WTC11 (cell line): Measurements from ENCODE around the gene ANGPTL4. TPM values are rescaled to one million over a fixed set of nuclear protein-coding genes. Genes with fewer than 3 reads are reported as not detected.

Experiments
- ATAC-seq: fragments of 200-7000 bp; cut with Tn5 transposase; 2 replicates; pipeline ENCODE4 v1.10.0; 2021; ENCODE audit warnings: mild to moderate bottlenecking, moderate library complexity
- CTCF ChIA-PET: fragments of 300-600 bp; sonication (Branson Sonifier 250); formaldehyde crosslinking; loops from one replicate; lab custom pipeline; 2021; ENCODE audit warnings: antibody characterized with exemption; lab: Charles Lee
- POLR2A ChIA-PET: fragments of 350-600 bp; sonication (Branson Sonifier 250); formaldehyde crosslinking; loops from one replicate; lab custom pipeline; 2021; ENCODE audit warnings: antibody characterized with exemption; lab: Charles Lee
- DNase-seq: peaks from one replicate; pipeline ENCODE4 v3.0.0; 2021; ENCODE audit warnings: low spot score
- H3K27ac Mint-ChIP-seq: 2 replicates; pipeline ENCODE4 v1.8.0; 2021; ENCODE audit warnings: mixed read lengths
- H3K27me3 Mint-ChIP-seq: 2 replicates; pipeline ENCODE4 v1.8.0; 2021; ENCODE audit warnings: low read depth, mild to moderate bottlenecking, moderate library complexity, mixed read lengths
- H3K36me3 Mint-ChIP-seq: 2 replicates; pipeline ENCODE4 v1.8.0; 2021; ENCODE audit warnings: mixed read lengths
- H3K4me1 Mint-ChIP-seq: 2 replicates; pipeline ENCODE4 v1.8.0; 2022; ENCODE audit warnings: mixed read lengths
- H3K4me3 Mint-ChIP-seq: 2 replicates; pipeline ENCODE4 v1.8.0; 2021; ENCODE audit warnings: mild to moderate bottlenecking, moderate library complexity, mixed read lengths
- H3K9me3 Mint-ChIP-seq: 2 replicates; pipeline ENCODE4 v1.8.0; 2021; ENCODE audit warnings: mixed read lengths
- AR ChIP-seq: fragments of 250-450 bp; sonication (Bioruptor Pico); IDR thresholded peaks from 2 replicates; pipeline ENCODE4 v1.9.0; 2021; ENCODE audit warnings: mild to moderate bottlenecking
- ATF1 ChIP-seq: sonication (generic); formaldehyde crosslinking; IDR thresholded peaks from 2 replicates; pipeline ENCODE4 v1.8.1; 2023; ENCODE audit warnings: mild to moderate bottlenecking, moderate library complexity, missing genetic modification reagents
- CREB1 ChIP-seq: sonication (generic); formaldehyde crosslinking; IDR thresholded peaks from 2 replicates; pipeline ENCODE4 v1.8.0; 2023; ENCODE audit warnings: mild to moderate bottlenecking, missing genetic modification reagents
- E2F5 ChIP-seq: sonication (generic); formaldehyde crosslinking; IDR thresholded peaks from 2 replicates; pipeline ENCODE4 v1.8.1; 2022; ENCODE audit warnings: mild to moderate bottlenecking, moderate library complexity, missing genetic modification reagents
- ELF4 ChIP-seq: sonication (generic); formaldehyde crosslinking; IDR thresholded peaks from 2 replicates; pipeline ENCODE4 v1.8.1; 2022; ENCODE audit warnings: low read depth, mild to moderate bottlenecking, moderate library complexity, missing genetic modification reagents
- ESRRA ChIP-seq: sonication (generic); formaldehyde crosslinking; IDR thresholded peaks from 2 replicates; pipeline ENCODE4 v1.8.1; 2022; ENCODE audit warnings: mild to moderate bottlenecking, missing genetic modification reagents, borderline replicate concordance
- NR3C1 ChIP-seq: sonication (generic); formaldehyde crosslinking; conservative IDR thresholded peaks from 2 replicates; pipeline ENCODE4 v1.8.1; 2023; ENCODE audit warnings: low read depth, mild to moderate bottlenecking, missing genetic modification reagents
- PRRX2 ChIP-seq: fragments of 250-450 bp; sonication (Bioruptor Pico); IDR thresholded peaks from 2 replicates; pipeline ENCODE4 v1.8.0; 2021; ENCODE audit warnings: mild to moderate bottlenecking
- USF2 ChIP-seq: sonication (generic); formaldehyde crosslinking; IDR thresholded peaks from 2 replicates; pipeline ENCODE4 v1.8.1; 2023; ENCODE audit warnings: mild to moderate bottlenecking, missing genetic modification reagents, moderate library complexity
- ZBTB21 ChIP-seq: sonication (generic); formaldehyde crosslinking; IDR thresholded peaks from 2 replicates; pipeline ENCODE4 v1.8.1; 2023; ENCODE audit warnings: mild to moderate bottlenecking, missing genetic modification reagents, borderline replicate concordance
- ZNF138 ChIP-seq: sonication (generic); formaldehyde crosslinking; conservative IDR thresholded peaks from 2 replicates; pipeline ENCODE4 v1.8.1; 2022; ENCODE audit warnings: mild to moderate bottlenecking, moderate library complexity, missing genetic modification reagents
- ZNF232 ChIP-seq: sonication (generic); formaldehyde crosslinking; IDR thresholded peaks from 2 replicates; pipeline ENCODE4 v1.8.0; 2022; ENCODE audit warnings: mild to moderate bottlenecking, missing genetic modification reagents
- ZNF281 ChIP-seq: sonication (generic); formaldehyde crosslinking; IDR thresholded peaks from 2 replicates; pipeline ENCODE4 v1.8.0; 2023; ENCODE audit warnings: mild to moderate bottlenecking, missing genetic modification reagents
- ZNF396 ChIP-seq: fragments of 250-450 bp; sonication (Bioruptor Pico); IDR thresholded peaks from 2 replicates; pipeline ENCODE4 v1.8.0; 2021; ENCODE audit warnings: mild to moderate bottlenecking, moderate library complexity, borderline replicate concordance
- total RNA-seq: library from RNA; stranded (reverse); gene quantifications from 3 replicates; pipeline ENCODE4 v1.2.3, GENCODE V29; 2021

ANGPTL4 gene
- total RNA-seq, 1 experiment from 2014 or later, result 1.0 TPM

GRCh38 chr19:8393192-8393870, 29.4 kb downstream of the ANGPTL4 start (continued):
- TF ChIP-seq E2F5 (CRISPR knock-in tag) (no peak), USF2 (no peak), ESRRA (CRISPR knock-in tag) (no peak), ELF4 (CRISPR knock-in tag) (no peak), CREB1 (no peak)
- TF ChIP-seq, all 79 proteins: peak for 0

GRCh38 chr19:8393871-8394250, 29.9 kb downstream of the ANGPTL4 start:
- H3K9me3 Mint-ChIP-seq, result no peaks in the 10 kb centered on the region
- no peak for TF ChIP-seq USF2
- no peak for TF ChIP-seq ZNF232 (CRISPR knock-in tag)
- TF ChIP-seq ZNF396 (CRISPR knock-in tag), result no peak
- no peak for TF ChIP-seq PRRX2 (CRISPR knock-in tag)
- H3K27me3 Mint-ChIP-seq, result no peaks in the 10 kb centered on the region
- H3K27ac Mint-ChIP-seq, result no peak overlapping the region
- DNase-seq, result no peak
- no peaks in the 10 kb centered on the region; the same call in 1 of the 2 replicates for H3K36me3 Mint-ChIP-seq
- no peak overlapping the region for H3K4me3 Mint-ChIP-seq
- CTCF ChIA-PET, result interaction anchor here (0.6 to 1.6 kb wide), 3 partner anchors 30 to 40 kb away, joined by 3 to 5 read pairs (median 3); partner anchors contain the start of gene ANGPTL4
- peaks cover 17% of the 10 kb centered on the region for H3K4me1 Mint-ChIP-seq
- no peak for ATAC-seq
- POLR2A ChIA-PET, result interaction anchor here (0.9 kb wide), 1 partner anchor 12 kb away, joined by 5 read pairs; no protein-coding TSS in a partner anchor

- no peak overlapping the region for H3K27ac Mint-ChIP-seq
- ATAC-seq (no peak), DNase-seq (no peak)
- ChIA-PET CTCF (interaction anchor here (1.0 to 1.2 kb wide), 3 partner anchors 41 to 61 kb away, joined by 3 to 5 read pairs (median 3); no protein-coding TSS in a partner anchor), POLR2A (interaction anchor here (0.6 kb wide), 1 partner anchor 191 kb away, joined by 3 read pairs; no protein-coding TSS in a partner anchor)
- peaks cover 17% of the 10 kb centered on the region for H3K4me1 Mint-ChIP-seq
- no peaks in the 10 kb centered on the region for H3K9me3 Mint-ChIP-seq
- TF ChIP-seq NR3C1 (no peak), AR (CRISPR knock-in tag) (no peak), ATF1 (no peak), ZNF138 (no peak), ZBTB21 (CRISPR knock-in tag) (no peak), ZNF281 (CRISPR knock-in tag) (no peak)
- H3K27me3 Mint-ChIP-seq, result no peaks in the 10 kb centered on the region
- H3K36me3 Mint-ChIP-seq, result peaks cover 4% of the 10 kb centered on the region; the same call in 1 of the 2 replicates
- no peak overlapping the region for H3K4me3 Mint-ChIP-seq
Observed at GRCh38 chr19:8395621-8396082, 31.7 kb downstream of the ANGPTL4 start.
